Thoracic aorta endothelial cell (primary cell): ENCODE measurements around the gene BARHL2. TPM values are rescaled to one million over a fixed set of nuclear protein-coding genes. Genes with fewer than 3 reads are reported as not detected.

Experiments used
- total RNA-seq: library from RNA; depleted of rRNA; stranded (reverse); fragments of >200 nt; gene quantifications from 2 replicates; pipeline ENCODE4 v1.2.3, GENCODE V29; 2012

BARHL2 gene
- total RNA-seq: not detected in 2 replicates

DNA sequence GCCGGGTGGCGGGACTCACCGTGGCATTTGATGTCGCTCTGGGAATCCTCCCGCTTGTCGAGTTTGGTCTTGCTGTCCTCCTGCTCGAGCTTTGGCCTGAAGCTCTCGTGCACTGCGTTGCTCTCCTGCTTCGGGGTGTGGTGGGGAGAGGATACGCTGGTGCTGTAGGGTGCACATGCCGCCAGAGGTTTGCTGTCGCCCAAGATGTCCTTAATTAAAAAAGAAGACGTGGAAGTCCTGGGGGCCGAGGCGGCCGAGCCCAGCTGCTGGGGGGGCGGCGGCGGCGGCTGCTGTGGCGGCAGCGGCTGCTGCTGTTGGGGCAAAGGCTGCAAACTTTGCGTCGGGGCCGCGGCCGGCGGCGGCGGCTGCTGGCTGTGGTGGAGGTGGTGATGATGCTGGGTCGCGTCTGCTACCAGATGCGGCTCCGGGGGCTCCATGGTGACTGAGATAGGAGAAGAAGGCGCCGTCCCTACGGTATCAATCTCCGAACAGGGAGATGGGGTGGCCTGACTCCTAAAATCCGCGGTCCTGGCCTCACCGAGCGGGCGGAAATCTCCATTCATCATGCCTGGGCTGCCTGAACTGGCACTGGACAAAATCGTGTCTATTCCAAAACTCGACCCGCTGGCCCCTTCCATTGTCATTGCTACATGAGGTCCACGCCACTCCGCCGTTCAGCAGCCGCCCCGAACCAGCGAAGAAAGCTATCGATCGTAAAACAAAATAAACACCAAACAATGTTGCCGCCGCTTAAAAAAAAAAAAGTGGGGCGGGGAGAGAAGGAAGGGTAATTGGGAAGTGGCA lies at the start of gene BARHL2:
BARHL2 (minus strand) TSS at position 751 of the 804 bp plus-strand sequence; CDS start at position 644, 107 bp downstream.

